Astrocyte of the spinal cord (primary cell): ENCODE measurements around the gene DDX31.

Experiments
- DNase-seq: peaks from one replicate; pipeline ENCODE4 v3.0.0; 2011; ENCODE audit warnings: low read depth, low spot score
- H3K4me3 ChIP-seq: 2 replicates; pipeline ENCODE4 v1.5.1; 2011; ENCODE audit warnings: low read depth, mild to moderate bottlenecking, low read length, moderate library complexity
- in situ Hi-C: cut with HindIII; loops from 2 replicates; pipeline ENCODE4 v1.10.0; 2017; ENCODE audit warnings: low sequenced_read_pairs
- TF ChIP-seq, protein P1 (sequence below): IDR thresholded peaks from 2 replicates; pipeline ENCODE4 v1.5.1; 2012; ENCODE audit warnings: low read depth, mild to moderate bottlenecking, low read length, inconsistent platforms

DDX31 gene

DNA sequence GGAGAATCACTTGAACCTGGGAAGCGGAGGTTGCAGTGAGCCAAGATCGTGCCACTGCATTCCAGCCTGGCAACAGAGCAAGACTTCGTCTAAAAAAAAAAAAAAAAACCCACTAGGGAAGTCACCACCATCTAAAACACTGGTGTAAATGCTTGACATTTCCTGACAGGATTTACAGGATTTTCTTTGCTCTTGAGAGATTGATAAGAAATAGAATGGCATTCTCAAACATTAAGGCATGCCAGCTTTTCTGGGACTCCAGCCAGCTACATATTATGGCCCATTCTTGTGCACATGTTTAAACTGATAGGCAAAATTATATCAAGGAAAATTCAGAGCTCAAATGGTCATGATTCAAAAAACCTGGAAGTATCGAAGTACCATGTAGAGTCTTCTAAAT is 29.2 kb upstream of the DDX31 start:
- TF ChIP-seq, protein P1, sequence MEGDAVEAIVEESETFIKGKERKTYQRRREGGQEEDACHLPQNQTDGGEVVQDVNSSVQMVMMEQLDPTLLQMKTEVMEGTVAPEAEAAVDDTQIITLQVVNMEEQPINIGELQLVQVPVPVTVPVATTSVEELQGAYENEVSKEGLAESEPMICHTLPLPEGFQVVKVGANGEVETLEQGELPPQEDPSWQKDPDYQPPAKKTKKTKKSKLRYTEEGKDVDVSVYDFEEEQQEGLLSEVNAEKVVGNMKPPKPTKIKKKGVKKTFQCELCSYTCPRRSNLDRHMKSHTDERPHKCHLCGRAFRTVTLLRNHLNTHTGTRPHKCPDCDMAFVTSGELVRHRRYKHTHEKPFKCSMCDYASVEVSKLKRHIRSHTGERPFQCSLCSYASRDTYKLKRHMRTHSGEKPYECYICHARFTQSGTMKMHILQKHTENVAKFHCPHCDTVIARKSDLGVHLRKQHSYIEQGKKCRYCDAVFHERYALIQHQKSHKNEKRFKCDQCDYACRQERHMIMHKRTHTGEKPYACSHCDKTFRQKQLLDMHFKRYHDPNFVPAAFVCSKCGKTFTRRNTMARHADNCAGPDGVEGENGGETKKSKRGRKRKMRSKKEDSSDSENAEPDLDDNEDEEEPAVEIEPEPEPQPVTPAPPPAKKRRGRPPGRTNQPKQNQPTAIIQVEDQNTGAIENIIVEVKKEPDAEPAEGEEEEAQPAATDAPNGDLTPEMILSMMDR: no peak
- H3K4me3 ChIP-seq: no peak overlapping the region
- in situ Hi-C loops: no loop called here
- DNase-seq: no peak

DNA sequence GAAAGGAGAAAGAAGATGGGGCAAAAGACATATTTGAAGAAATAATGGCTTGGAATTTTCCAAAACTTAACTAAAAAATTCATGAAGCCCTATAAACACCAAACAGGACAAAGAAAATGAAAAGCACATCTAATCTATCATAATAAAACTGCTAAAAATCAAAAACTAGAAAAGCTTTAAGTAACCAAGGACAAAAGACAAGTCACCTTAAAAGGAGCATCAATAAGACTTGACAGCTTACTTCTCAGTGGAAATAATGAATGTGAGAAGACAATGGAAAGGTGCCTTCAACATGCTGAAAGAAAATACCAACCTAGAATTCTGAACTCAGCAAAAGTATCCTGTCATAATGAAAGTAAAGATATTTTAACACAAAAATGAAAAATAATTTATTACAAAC is 27.4 kb upstream of the DDX31 start:
- TF ChIP-seq, protein P1: no peak
- H3K4me3 ChIP-seq: no peak overlapping the region
- DNase-seq: no peak
- in situ Hi-C loops: no loop called here

DNA sequence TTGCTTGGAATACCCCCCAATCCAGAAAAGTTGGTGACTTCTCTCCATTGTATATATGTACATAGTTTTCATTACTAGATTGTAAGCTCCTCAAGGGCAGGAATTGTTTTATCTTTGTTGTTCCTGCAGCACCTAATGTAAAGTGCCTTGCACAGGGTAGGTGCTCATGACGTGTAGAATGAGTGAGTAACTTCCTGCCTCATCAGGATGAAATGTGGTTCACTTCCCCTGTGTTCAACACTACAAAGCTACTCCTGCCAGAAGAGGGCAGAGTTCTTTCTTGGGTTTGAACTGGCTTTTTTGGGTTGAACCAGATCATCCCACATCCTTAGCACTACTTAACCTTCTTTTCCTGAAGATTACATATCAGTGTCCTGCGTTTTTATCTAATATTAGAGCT is 24.4 kb upstream of the DDX31 start:
- DNase-seq: no peak
- in situ Hi-C loops: no loop called here

DNA sequence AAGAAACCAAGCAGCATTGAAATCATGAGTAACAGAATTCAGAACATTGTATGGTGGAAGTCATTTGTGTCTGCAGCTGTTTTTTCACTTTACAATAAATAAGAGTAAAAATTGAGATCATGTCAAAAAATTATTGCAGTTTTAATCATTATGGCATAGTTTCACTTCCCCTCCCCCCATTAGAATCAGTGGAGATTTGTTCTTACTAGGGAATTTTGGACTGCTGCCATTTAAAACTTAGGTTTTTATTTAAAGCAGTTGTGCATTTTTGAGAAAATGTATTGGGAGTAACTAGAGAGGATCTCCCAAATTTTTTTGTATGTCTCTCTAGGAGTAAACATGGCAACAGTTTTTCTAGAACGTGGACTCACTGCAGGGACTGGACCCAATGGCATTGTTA is 20.9 kb upstream of the DDX31 start:
- in situ Hi-C loops: no loop called here
- TF ChIP-seq, protein P1: no peak
- H3K4me3 ChIP-seq: no peak overlapping the region
- no peak for DNase-seq

More for the DNA sequence above, 24.4 kb upstream of the DDX31 start:
- no peak overlapping the region for H3K4me3 ChIP-seq
- TF ChIP-seq, protein P1: no peak

DNA sequence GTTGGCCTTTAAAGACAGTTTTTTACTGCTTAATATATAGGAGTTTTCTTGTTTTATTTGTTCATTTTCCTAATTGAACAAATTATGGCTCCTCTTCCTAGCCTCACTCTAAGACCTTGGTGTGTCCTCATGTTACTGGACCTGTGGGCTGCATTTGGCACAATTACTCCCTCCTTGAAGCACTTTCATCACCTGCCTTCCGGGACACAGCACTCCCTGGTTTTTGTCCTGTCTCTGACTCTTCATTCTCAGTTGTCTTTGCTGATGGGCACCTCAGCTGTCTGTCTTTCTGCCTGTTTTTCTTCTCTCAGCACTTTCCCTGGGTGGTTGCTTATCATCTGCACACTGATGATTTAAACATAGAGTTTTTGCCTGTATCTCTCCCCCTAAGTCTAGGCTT is 14.1 kb upstream of the DDX31 start:
- H3K4me3 ChIP-seq: no peak overlapping the region
- TF ChIP-seq, protein P1: no peak
- no peak for DNase-seq
- in situ Hi-C loops: no loop called here

DNA sequence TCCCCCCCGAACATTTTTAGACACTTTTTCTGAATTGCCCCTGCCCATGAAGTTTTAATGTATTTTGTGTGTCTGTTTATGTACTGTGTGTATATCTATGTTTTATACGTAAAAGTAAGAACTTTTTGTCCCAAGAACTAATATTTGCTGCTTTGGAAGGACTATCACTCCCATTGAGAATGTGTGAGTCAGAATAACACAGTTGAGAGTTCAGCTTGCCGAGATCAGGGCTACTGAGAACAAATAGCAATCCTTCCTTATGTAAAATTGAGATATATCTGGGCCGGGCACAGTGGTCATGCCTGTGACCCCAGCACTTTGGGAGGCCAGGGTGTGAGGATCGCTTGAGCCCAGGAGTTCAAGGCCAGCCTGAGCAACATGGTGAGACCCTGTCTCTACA is 11.8 kb upstream of the DDX31 start:
- in situ Hi-C loops: no loop called here
- H3K4me3 ChIP-seq: no peak overlapping the region
- DNase-seq: no peak
- TF ChIP-seq, protein P1: no peak
